GM12878 (cell line): ENCODE results near the gene PSMF1. TPM values are rescaled to one million over a fixed set of nuclear protein-coding genes. Genes with fewer than 3 reads are reported as not detected.

Experiments used
- ATAC-seq: fragments of 200-7000 bp; cut with Tn5 transposase; 3 replicates; pipeline ENCODE4 v1.9.1; 2020; ENCODE audit warnings: mild to moderate bottlenecking, moderate library complexity
- BruUV-seq: library from RNA; stranded (reverse); fragments of 400-500 nt; replicated peaks from 2 replicates; lab custom pipeline; 2021; lab: Mats Ljungman, UMichigan
- CTCF ChIA-PET: fragments of 300-600 bp; sonication (Branson Sonifier 250); formaldehyde crosslinking; extraction: SDS; loops from one replicate; lab custom pipeline; 2021; ENCODE audit warnings: inconsistent platforms; lab: Yijun Ruan, JAX
- POLR2A ChIA-PET: fragments of 350-600 bp; formaldehyde crosslinking; extraction: SDS; loops from one replicate; lab custom pipeline; 2021; ENCODE audit warnings: inconsistent platforms; lab: Charles Lee
- RAD21 ChIA-PET: fragments of 300-600 bp; sonication (Branson Sonifier 250); formaldehyde crosslinking; loops from one replicate; lab custom pipeline; 2023; ENCODE audit warnings: antibody characterized with exemption; ENCODE audit not compliant: unreplicated experiment; lab: Charles Lee
- SMC1A ChIA-PET: fragments of 300-600 bp; sonication (Branson Sonifier 250); formaldehyde crosslinking; loops from one replicate; lab custom pipeline; 2023; ENCODE audit not compliant: unreplicated experiment, uncharacterized antibody; lab: Charles Lee
- DNase-seq: peaks from one replicate; pipeline ENCODE4 v3.0.0-alpha.2; 2011; ENCODE audit warnings: low read depth, low spot score
- FAIRE-seq: peaks from 3 replicates; lab custom pipeline; 2011; peaks lifted over from hg19 to GRCh38; lab: Jason Lieb, UNC
- H2AFZ ChIP-seq: 2 replicates; pipeline ENCODE4 v1.6.0; 2011; ENCODE audit warnings: low read depth, low read length, control low read depth; ENCODE audit not compliant: control insufficient read depth
- H3K27ac ChIP-seq: 2 replicates; pipeline ENCODE4 v1.5.1; 2011; ENCODE audit warnings: control low read depth; ENCODE audit not compliant: control insufficient read depth, insufficient read depth
- H3K27me3 ChIP-seq, 2 experiments: replicated peaks in 1 of 2; 2 replicates each; pipeline versions ENCODE4 v1.6.0 to v1.6.1; 2011; ENCODE audit warnings: low read length in 1 of 2; ENCODE audit not compliant: control insufficient read depth in 2 of 2, insufficient read depth in 2 of 2
- H3K36me3 ChIP-seq, 2 experiments: 2 replicates each; pipeline ENCODE4 v1.5.1; 2011; ENCODE audit warnings: low read length in 1 of 2; ENCODE audit not compliant: control insufficient read depth in 2 of 2, insufficient read depth in 2 of 2
- H3K4me1 ChIP-seq: 2 replicates; pipeline ENCODE4 v1.6.1; 2011; ENCODE audit warnings: mild to moderate bottlenecking, low read length, moderate library complexity, mixed read lengths; ENCODE audit not compliant: control insufficient read depth, insufficient read depth
- H3K4me2 ChIP-seq: 2 replicates; pipeline ENCODE4 v1.6.0; 2011; ENCODE audit warnings: control low read depth; ENCODE audit not compliant: control insufficient read depth, insufficient read depth
- H3K4me3 ChIP-seq: fragments of 200-600 bp; sonication (generic); 2 replicates; pipeline ENCODE4 v1.5.1; 2016
- H3K79me2 ChIP-seq: 2 replicates; pipeline ENCODE4 v1.6.0; 2011; ENCODE audit warnings: low read length; ENCODE audit not compliant: control insufficient read depth, insufficient read depth
- H3K9ac ChIP-seq: 2 replicates; pipeline ENCODE4 v1.8.0; 2011; ENCODE audit warnings: low read length, control low read depth, mixed read lengths; ENCODE audit not compliant: control insufficient read depth, insufficient read depth
- H3K9me3 ChIP-seq: replicated peaks from 3 replicates; pipeline ENCODE4 v1.5.1; 2011; ENCODE audit warnings: mild to moderate bottlenecking, low read length; ENCODE audit not compliant: control insufficient read depth, insufficient read depth
- H4K20me1 ChIP-seq: 2 replicates; pipeline ENCODE4 v1.6.0; 2011; ENCODE audit not compliant: control insufficient read depth, insufficient read depth
- ETV6 ChIP-seq, 2 experiments: fragments of 450-650 bp in 1 of 2; IDR thresholded peaks in 1 of 2; conservative IDR thresholded peaks in 1 of 2; 2 replicates each; pipeline ENCODE4 v1.6.1; 2014; ENCODE audit warnings: antibody characterized with exemption in 1 of 2, borderline replicate concordance in 1 of 2, low read depth in 1 of 2, mild to moderate bottlenecking in 1 of 2, moderate library complexity in 1 of 2
- HCFC1 ChIP-seq: fragments of 150-350 bp; IDR thresholded peaks from 2 replicates; pipeline ENCODE4 v1.6.1; 2014; ENCODE audit warnings: low read length
- MLLT1 ChIP-seq: fragments of 450-650 bp; IDR thresholded peaks from 2 replicates; pipeline ENCODE4 v1.6.1; 2016; ENCODE audit warnings: mild to moderate bottlenecking
- MYB ChIP-seq: fragments of 150-350 bp; IDR thresholded peaks from 2 replicates; pipeline ENCODE4 v1.6.1; 2014; ENCODE audit warnings: mild to moderate bottlenecking, low read depth, low read length, borderline replicate concordance
- PAX5 ChIP-seq: IDR thresholded peaks from 2 replicates; pipeline ENCODE4 v1.6.1; 2011; ENCODE audit warnings: low read depth, low read length, borderline replicate concordance
- PAX8 ChIP-seq: fragments of 450-650 bp; IDR thresholded peaks from 2 replicates; pipeline ENCODE4 v1.6.1; 2017; ENCODE audit warnings: mild to moderate bottlenecking, moderate library complexity
- POLR2AphosphoS5 ChIP-seq: IDR thresholded peaks from 2 replicates; pipeline ENCODE4 v1.6.1; 2011; ENCODE audit warnings: mild to moderate bottlenecking, low read length, inconsistent platforms
- SMAD5 ChIP-seq: IDR thresholded peaks from 2 replicates; pipeline ENCODE4 v1.6.1; 2016; ENCODE audit warnings: antibody characterized with exemption, low read depth
- STAT1 ChIP-seq: fragments of 450-650 bp; conservative IDR thresholded peaks from 2 replicates; pipeline ENCODE4 v1.6.1; 2014; ENCODE audit warnings: antibody characterized with exemption, mild to moderate bottlenecking
- TCF3 ChIP-seq: IDR thresholded peaks from 2 replicates; pipeline ENCODE4 v1.6.1; 2012; ENCODE audit warnings: low read depth, mild to moderate bottlenecking, low read length, borderline replicate concordance; ENCODE audit not compliant: insufficient read depth
- USF1 ChIP-seq: IDR thresholded peaks from 2 replicates; pipeline ENCODE4 v1.6.1; 2011; ENCODE audit warnings: borderline replicate concordance, low read depth, mild to moderate bottlenecking, moderate library complexity, mixed read lengths, low read length; ENCODE audit not compliant: insufficient read depth; ENCODE audit errors: extremely low read length
- ZNF274 ChIP-seq: IDR thresholded peaks from one replicate; pipeline ENCODE4 v1.8.0; 2011; ENCODE audit not compliant: insufficient read length, insufficient read depth
- WGBS: methylation state at CpG from one replicate; pipeline ENCODE4 v1.1.6; 2016; ENCODE audit warnings: low lambda C conversion rate; ENCODE audit not compliant: insufficient replicate concordance, insufficient coverage; ENCODE audit errors: missing lambda C conversion rate; 5-methylcytosine and 5-hydroxymethylcytosine counted together
- in situ Hi-C: fragments of 300-500 bp; cut with MboI; formaldehyde crosslinking; loops from 9 replicates; pipeline ENCODE4 v1.14.3; 2018; ENCODE audit warnings: mixed read lengths
- intact Hi-C: fragments of 100-400 bp; cut with micrococcal nuclease; formaldehyde crosslinking; loops from one replicate; pipeline ENCODE4 v1.14.2; 2022; ENCODE audit not compliant: unreplicated experiment
- polyA plus RNA-seq, 11 experiments: library from polyadenylated mRNA; depleted of rRNA in 4 of 11; unstranded in 6 of 11; stranded (reverse) in 5 of 11; fragments of >200 nt; fragmentation: Nextera tagmentation in 4 of 11; fragmentation: Illumina TruSeq in 1 of 11; extraction: Ambion mirVana in 4 of 11; extraction: Trizol in 1 of 11; gene quantifications; 1 replicate in 1 of 11; 2 replicates in 10 of 11; pipeline versions ENCODE4 v1.2.1 to v1.2.3, GENCODE V29; 2011 to 2016; ENCODE audit warnings: inconsistent platforms in 2 of 11, missing spikeins in 2 of 11, low read depth in 1 of 11
- total RNA-seq, 4 experiments: library from RNA; depleted of rRNA in 3 of 4; stranded (reverse); fragments of >200 nt in 3 of 4; fragmentation: Illumina TruSeq in 1 of 4; extraction: Trizol in 1 of 4; gene quantifications; 2 replicates each; pipeline versions ENCODE4 v1.2.1 to v1.2.3, GENCODE V29; 2013 to 2021

PSMF1 gene
- total and polyA plus RNA-seq, 10 of the 15 experiments (the other 5 are each of a cell fraction or from before 2014, with no cell fraction given), result 14.2 to 173 (median 40.6) TPM

GRCh38 chr20:1118336-1119127 lies at the start of gene PSMF1 (continued):
- 0 out of 2 replicates have a peak, but pooled peaks have one; percentile 34 for TF ChIP-seq MLLT1
- TF ChIP-seq HCFC1, result peak; percentile 93
- peak; percentile 28; the same call in 1 of the 2 replicates for TF ChIP-seq PAX5
- TF ChIP-seq, all 136 proteins: peak for 76

- Histone ChIP-seq H3K4me1 (no peaks in the 10 kb centered on the region), H3K4me3 (no peak overlapping the region), H3K27me3 (no peaks in the 10 kb centered on the region; a peak in 1 of 4 replicates), H4K20me1 (no peaks in the 10 kb centered on the region), H3K27ac (no peak overlapping the region), H2AFZ (no peak overlapping the region), H3K36me3 (no peaks in the 10 kb centered on the region), H3K9ac (no peak overlapping the region), H3K9me3 (no peaks in the 10 kb centered on the region; the same call in 2 of the 3 replicates), H3K79me2 (no peaks in the 10 kb centered on the region), H3K4me2 (no peak overlapping the region)
- CTCF ChIA-PET, result no interaction called here
- RAD21 ChIA-PET, result no interaction called here
- TF ChIP-seq USF1, result no peak
- no peak for TF ChIP-seq MYB
- TF ChIP-seq TCF3, result no peak
- no peak for TF ChIP-seq STAT1
- no peak for TF ChIP-seq ETV6 (conservative IDR thresholded peaks at IDR 0.05 in 1 of 2, IDR thresholded peaks at IDR 0.05 in 1 of 2; ENCODE audit: borderline replicate concordance in 1 of 2, low read depth in 1 of 2)
- TF ChIP-seq PAX8, result no peak
- no peak for TF ChIP-seq ZNF274
- no peak for TF ChIP-seq SMAD5
- no peak for TF ChIP-seq POLR2AphosphoS5
- SMC1A ChIA-PET, result interaction anchor here (1.5 kb wide), 1 partner anchor 14 kb away, joined by 3 read pairs; no protein-coding TSS in a partner anchor
- DNase-seq, result no peak
- no peak for ATAC-seq
- intact Hi-C loops (no loop called here), in situ Hi-C loops (no loop called here)
- no peak for FAIRE-seq
- POLR2A ChIA-PET, result no interaction called here
- BruUV-seq, result no TSS peak
- 2% methylated on average over 2 of the region's 2 CpGs for WGBS
Measured at GRCh38 chr20:1072258-1072657, 46.1 kb upstream of the PSMF1 start.
